ENCODE data around the gene TFPI.
"Not testable (repeated sequence)": the region's sequence is repeated elsewhere in the genome, so short reads cannot be mapped to it uniquely, and the experiment has no call there.

TFPI gene

GRCh38 chr2:187546762-187547333 lies 7.4 kb downstream of the TFPI start:
- TF ChIP-seq ZNF274 (IDR thresholded peaks at IDR 0.05; ENCODE audit: low read depth, low read length): no peak
- H3K4me3 ChIP-seq (ENCODE audit: low read length): no peak overlapping the region

DNA sequence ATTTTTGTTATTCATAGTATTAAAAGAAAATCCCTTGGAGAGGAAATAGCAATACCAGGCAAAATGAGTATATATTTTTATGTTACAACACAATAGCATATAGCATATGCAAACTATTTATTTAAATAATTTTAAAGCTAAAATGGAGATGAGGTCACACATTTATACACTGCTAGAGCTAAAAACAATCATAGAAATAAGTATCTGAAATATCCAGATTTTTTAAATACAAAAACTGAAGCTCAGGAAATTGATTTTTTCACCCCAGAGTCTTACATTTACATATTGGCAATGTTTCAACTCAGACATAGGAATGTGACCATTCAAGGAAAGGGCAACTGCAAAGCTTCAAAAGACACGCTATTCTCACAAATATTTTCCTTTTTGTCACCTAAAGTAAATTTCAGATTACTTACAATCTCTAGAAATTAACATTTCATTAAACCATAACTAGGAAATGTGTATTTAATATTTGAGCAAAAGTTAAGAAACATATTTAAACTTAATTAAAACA lies 8.9 kb downstream of the TFPI start:
- TF ChIP-seq ZNF274 (IDR thresholded peaks at IDR 0.05; ENCODE audit: low read depth, low read length): no peak
- H3K4me3 ChIP-seq (ENCODE audit: low read length): no peak overlapping the region

GRCh38 chr2:187544371-187545080 lies 9.7 kb downstream of the TFPI start:
- TF ChIP-seq ZNF274 (IDR thresholded peaks at IDR 0.05; ENCODE audit: low read depth, low read length): no peak
- H3K4me3 ChIP-seq (ENCODE audit: low read length): no peak overlapping the region

- no peak for TF ChIP-seq ZNF274 (IDR thresholded peaks at IDR 0.05; ENCODE audit: low read depth, low read length)
- H3K4me3 ChIP-seq (ENCODE audit: low read length): no peak overlapping the region
Observed at GRCh38 chr2:187543488-187543887, 10.7 kb downstream of the TFPI start.

- H3K4me3 ChIP-seq (ENCODE audit: low read length): no peak overlapping the region
- TF ChIP-seq ZNF274 (IDR thresholded peaks at IDR 0.05; ENCODE audit: low read depth, low read length): no peak
Observed at GRCh38 chr2:187542123-187542522, 12.1 kb downstream of the TFPI start.

GRCh38 chr2:187541086-187542085 lies 12.8 kb downstream of the TFPI start:
- H3K4me3 ChIP-seq (ENCODE audit: low read length): no peak overlapping the region
- no peak for TF ChIP-seq ZNF274 (IDR thresholded peaks at IDR 0.05; ENCODE audit: low read depth, low read length)

GRCh38 chr2:187538222-187538621 lies 16.0 kb downstream of the TFPI start:
- H3K4me3 ChIP-seq (ENCODE audit: low read length): not testable (repeated sequence)

- H3K4me3 ChIP-seq (ENCODE audit: low read length): not testable (repeated sequence)
Observed at GRCh38 chr2:187535381-187535780, 18.9 kb downstream of the TFPI start.

GRCh38 chr2:187532333-187533120 lies 21.7 kb downstream of the TFPI start:
- no peak overlapping the region for H3K4me3 ChIP-seq (ENCODE audit: low read length)
- no peak for TF ChIP-seq ZNF274 (IDR thresholded peaks at IDR 0.05; ENCODE audit: low read depth, low read length)

DNA sequence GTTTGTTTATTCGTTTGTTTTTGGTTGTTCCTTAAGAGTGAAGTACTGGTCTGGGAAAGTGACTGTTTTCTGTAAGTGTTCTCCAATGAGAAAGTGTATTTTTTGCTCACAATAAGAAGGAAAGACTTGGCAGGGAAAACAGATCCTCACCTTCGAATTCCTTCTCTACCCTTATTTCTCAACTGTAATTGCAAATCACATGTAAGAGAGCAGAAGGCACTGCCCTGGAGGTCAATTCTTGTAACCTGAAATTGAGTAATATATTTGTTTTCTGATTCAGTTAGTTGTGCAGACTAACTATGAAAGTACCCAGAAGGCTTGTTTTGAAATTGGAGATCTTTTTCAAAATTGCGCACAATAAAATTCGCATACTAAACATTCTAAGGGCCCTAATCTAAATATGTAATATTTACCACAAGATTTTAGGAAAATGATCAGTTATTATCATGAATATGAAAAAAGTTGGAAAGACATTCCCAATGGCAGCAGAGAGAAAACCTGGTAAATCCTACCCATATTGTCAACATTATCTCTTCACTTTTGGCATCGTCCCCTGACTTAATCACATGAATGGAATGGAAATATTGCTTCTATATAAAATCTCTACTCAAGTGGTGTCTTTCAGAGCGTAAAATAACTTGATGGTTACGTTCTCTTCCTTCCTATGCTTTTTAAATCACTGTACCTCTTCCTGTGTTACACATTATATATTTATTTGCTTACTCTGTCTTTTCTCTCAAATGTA lies 24.1 kb downstream of the TFPI start:
- H3K4me3 ChIP-seq (ENCODE audit: low read length): no peak overlapping the region
- TF ChIP-seq ZNF274 (IDR thresholded peaks at IDR 0.05; ENCODE audit: low read depth, low read length): no peak

- TF ChIP-seq ZNF274 (IDR thresholded peaks at IDR 0.05; ENCODE audit: low read depth, low read length): no peak
- no peak overlapping the region for H3K4me3 ChIP-seq (ENCODE audit: low read length)
Observed at GRCh38 chr2:187529248-187529976, 24.8 kb downstream of the TFPI start.

DNA sequence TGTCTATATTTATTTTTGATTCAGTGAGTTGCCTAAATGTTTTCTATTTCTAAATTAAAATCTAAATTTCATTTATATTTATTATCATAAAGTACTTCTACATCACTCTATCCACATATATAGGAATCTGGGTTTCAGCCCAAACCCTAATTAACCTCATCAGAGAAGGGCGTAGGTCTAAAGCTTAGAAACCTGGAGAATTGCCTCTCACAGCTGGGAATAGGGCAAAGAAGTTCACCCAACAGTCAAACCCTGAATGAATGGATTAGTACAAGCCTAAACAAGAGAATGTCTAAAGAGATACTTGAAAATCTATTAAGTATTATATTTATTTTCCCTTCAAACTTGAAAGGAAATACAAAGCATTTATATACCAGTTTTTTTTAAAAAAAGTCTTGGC lies 26.2 kb downstream of the TFPI start:
- TF ChIP-seq ZNF274 (IDR thresholded peaks at IDR 0.05; ENCODE audit: low read depth, low read length): no peak
- no peak overlapping the region for H3K4me3 ChIP-seq (ENCODE audit: low read length)

- no peak overlapping the region for H3K4me3 ChIP-seq (ENCODE audit: low read length)
- no peak for TF ChIP-seq ZNF274 (IDR thresholded peaks at IDR 0.05; ENCODE audit: low read depth, low read length)
Observed at GRCh38 chr2:187527262-187527661, 27.0 kb downstream of the TFPI start.

All from GM08714 (cell line).